ENCODE results near the gene GDF11.

The GDF11 gene

GRCh38 chr12:55704824-55705718 is 37.9 kb upstream of the GDF11 start:
- H3K9me3 Mint-ChIP-seq = no peaks in the 10 kb centered on the region
- peak overlapping the region in 2 of 3 experiments; percentile 86 to 89 for H3K27ac Mint-ChIP-seq
- peaks cover 80% of the 10 kb centered on the region for H3K4me1 Mint-ChIP-seq
- no peaks in the 10 kb centered on the region for H3K36me3 Mint-ChIP-seq (ENCODE audit: low read depth)
- peaks cover 30% of the 10 kb centered on the region for H3K27me3 Mint-ChIP-seq (ENCODE audit: low read depth)
- H3K4me3 Mint-ChIP-seq = peak overlapping the region; percentile 34 to 90 (median 90)
- TF ChIP-seq CTCF (IDR thresholded peaks at IDR 0.05; ENCODE audit: unreplicated experiment in 3 of 3) = no peak

GRCh38 chr12:55705782-55706402 is 37.0 kb upstream of the GDF11 start:
- peak overlapping the region; percentile 82 to 90 (median 90) for H3K4me3 Mint-ChIP-seq
- peak in 1 of 3 experiments; percentile 17 for TF ChIP-seq CTCF (IDR thresholded peaks at IDR 0.05; ENCODE audit: unreplicated experiment in 3 of 3)
- peaks cover 81% of the 10 kb centered on the region for H3K4me1 Mint-ChIP-seq
- H3K27me3 Mint-ChIP-seq (ENCODE audit: low read depth) = peaks cover 35% of the 10 kb centered on the region
- H3K27ac Mint-ChIP-seq = peak overlapping the region in 2 of 3 experiments; percentile 49 to 89
- H3K9me3 Mint-ChIP-seq = no peaks in the 10 kb centered on the region
- no peaks in the 10 kb centered on the region for H3K36me3 Mint-ChIP-seq (ENCODE audit: low read depth)

GRCh38 chr12:55706568-55707218 is 36.2 kb upstream of the GDF11 start:
- Mint-ChIP-seq H3K36me3 (ENCODE audit: low read depth) (no peaks in the 10 kb centered on the region), H3K4me1 (peaks cover 76% of the 10 kb centered on the region), H3K27ac (peak overlapping the region in 2 of 3 experiments; percentile 44 to 89), H3K9me3 (no peaks in the 10 kb centered on the region), H3K4me3 (peak overlapping the region; percentile 82 to 90 (median 90)), H3K27me3 (ENCODE audit: low read depth) (peaks cover 36% of the 10 kb centered on the region)
- TF ChIP-seq CTCF (IDR thresholded peaks at IDR 0.05; ENCODE audit: unreplicated experiment in 3 of 3) = no peak

GRCh38 chr12:55707219-55707671 is 35.7 kb upstream of the GDF11 start:
- H3K4me1 Mint-ChIP-seq = peaks cover 80% of the 10 kb centered on the region

More at GRCh38 chr12:55707219-55707671, 35.7 kb upstream of the GDF11 start:
- no peak for TF ChIP-seq CTCF (IDR thresholded peaks at IDR 0.05; ENCODE audit: unreplicated experiment in 3 of 3)
- peak overlapping the region in 2 of 3 experiments; percentile 44 to 89 for H3K27ac Mint-ChIP-seq
- peaks cover 41% of the 10 kb centered on the region for H3K27me3 Mint-ChIP-seq (ENCODE audit: low read depth)
- no peaks in the 10 kb centered on the region for H3K36me3 Mint-ChIP-seq (ENCODE audit: low read depth)
- H3K9me3 Mint-ChIP-seq = no peaks in the 10 kb centered on the region
- H3K4me3 Mint-ChIP-seq = peak overlapping the region; percentile 82 to 90 (median 90)

All from nephron (organoid).